ENCODE results near the gene INSM1.
"Not testable (repeated sequence)": the region's sequence is repeated elsewhere in the genome, so short reads cannot be mapped to it uniquely, and the experiment has no call there.

The INSM1 gene, protein sequence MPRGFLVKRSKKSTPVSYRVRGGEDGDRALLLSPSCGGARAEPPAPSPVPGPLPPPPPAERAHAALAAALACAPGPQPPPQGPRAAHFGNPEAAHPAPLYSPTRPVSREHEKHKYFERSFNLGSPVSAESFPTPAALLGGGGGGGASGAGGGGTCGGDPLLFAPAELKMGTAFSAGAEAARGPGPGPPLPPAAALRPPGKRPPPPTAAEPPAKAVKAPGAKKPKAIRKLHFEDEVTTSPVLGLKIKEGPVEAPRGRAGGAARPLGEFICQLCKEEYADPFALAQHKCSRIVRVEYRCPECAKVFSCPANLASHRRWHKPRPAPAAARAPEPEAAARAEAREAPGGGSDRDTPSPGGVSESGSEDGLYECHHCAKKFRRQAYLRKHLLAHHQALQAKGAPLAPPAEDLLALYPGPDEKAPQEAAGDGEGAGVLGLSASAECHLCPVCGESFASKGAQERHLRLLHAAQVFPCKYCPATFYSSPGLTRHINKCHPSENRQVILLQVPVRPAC

DNA sequence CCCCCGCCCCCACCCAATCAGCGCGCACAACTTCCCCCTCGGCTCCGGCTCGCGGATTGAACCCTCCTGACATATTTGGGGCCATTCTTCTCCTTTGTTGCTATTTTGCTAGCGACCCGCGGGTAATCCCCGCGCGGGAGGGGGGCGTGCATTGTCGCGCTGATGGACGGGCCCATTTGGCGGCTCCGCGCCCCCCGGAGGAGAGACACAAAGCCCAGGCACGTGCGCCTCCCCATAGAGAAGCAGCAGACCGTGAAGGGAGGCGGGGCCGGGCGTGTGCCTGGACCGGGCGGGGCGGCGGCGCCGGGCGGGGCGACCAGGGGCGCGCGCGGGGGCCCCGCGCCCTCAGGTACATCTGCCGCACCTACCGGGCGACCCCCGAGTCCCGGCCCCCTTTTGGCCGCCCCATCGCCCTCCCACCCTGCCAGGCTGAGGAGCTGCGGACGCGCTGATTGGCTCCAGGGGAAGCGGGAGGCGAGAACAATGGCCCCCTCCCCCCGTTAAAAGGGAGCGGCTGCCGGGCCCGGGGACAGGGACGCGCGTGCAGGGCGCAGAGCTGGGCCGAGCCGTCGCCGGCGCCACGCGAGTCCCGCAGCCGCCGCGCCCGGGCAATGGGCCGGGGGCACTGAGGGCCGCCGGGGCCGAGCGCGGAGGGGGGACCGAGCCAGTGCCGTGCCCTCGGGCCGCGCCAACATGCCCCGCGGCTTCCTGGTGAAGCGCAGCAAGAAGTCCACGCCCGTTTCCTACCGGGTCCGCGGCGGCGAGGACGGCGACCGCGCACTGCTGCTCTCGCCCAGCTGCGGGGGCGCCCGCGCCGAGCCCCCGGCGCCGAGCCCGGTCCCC lies at the start of gene INSM1:
TSS of gene INSM1 (plus strand) at position 530 of the 843 bp plus-strand sequence. CDS start at position 694, 164 bp downstream.
- DNase-seq (ENCODE audit: low read depth in 2 of 2): no peak

DNA sequence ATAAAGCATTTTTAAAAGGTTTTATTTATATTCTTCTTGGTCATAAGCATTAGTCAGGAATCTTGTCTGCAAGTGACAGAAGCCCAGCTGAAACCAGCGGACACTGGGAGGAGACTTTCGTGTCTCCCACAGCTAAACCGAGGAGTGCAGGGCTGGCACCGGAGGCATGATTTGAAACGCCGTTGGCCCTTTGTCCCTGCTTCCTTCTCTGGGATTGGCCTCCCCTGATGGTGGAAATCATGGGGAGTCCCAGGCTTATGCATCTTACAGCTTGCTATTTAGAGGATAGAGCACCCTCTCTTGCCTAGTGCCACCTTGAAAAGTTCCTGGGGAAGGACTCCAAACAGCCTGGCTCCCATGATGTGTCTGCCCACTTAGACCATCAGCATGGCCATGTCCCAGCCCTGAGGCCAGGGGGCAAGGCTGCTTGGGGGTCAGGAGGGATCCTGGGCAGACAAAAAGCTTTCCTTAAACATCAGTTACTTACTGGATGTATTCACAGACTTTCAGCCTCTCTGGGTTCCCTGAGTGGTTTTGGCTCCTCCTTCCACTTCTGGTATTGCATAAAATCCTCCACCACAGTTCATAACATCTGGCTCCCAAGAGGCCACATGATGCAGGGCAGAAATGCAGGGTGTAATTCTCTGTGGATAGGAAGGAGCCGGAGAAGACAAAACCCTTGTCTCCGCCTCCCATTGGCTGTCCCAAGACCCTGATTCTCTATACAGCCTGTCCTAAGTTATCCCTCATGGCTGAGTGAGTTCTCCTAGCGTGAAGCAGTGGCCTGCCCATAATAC lies 49.3 kb upstream of the INSM1 start:
- DNase-seq (ENCODE audit: low read depth in 2 of 2): no peak

DNA sequence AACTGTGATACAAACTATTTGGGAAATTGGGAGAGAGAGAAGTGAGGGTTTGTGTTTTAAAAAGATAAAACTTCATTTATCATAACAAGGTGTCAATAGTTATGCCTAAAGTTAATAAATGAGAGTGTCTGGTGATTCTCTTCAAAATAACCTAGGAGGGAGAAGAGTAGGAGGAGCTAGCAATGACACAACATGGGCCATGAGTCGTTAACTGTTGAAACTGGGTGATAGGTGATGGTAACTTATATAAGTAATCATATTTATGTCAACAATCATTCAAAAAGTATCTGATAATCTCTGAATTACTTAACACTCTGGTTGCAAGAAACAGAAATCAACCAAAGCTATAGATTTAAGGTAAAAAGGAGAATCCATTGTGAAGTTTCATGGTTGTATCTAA lies 46.8 kb upstream of the INSM1 start:
- no peak for DNase-seq (ENCODE audit: low read depth in 2 of 2)

DNA sequence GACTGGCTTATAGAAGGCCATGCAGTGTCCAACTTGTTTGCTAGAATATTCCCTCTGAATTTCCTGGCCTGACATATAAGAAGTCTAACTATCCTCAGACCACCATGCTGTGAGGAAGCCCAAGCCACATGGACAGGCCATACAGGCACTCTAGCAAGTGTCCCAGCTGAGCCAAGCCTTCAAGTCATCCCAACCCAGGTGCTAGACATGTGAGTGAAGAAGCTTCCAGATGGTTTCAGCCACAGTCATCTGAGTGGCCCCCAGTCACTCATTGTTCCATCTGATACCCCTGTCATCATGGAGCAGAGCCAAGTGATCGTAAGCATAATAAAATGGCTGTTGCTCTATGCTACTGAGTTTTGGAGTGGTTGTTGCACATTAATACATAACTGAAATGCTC lies 46.0 kb upstream of the INSM1 start:
- DNase-seq (ENCODE audit: low read depth in 2 of 2): no peak

DNA sequence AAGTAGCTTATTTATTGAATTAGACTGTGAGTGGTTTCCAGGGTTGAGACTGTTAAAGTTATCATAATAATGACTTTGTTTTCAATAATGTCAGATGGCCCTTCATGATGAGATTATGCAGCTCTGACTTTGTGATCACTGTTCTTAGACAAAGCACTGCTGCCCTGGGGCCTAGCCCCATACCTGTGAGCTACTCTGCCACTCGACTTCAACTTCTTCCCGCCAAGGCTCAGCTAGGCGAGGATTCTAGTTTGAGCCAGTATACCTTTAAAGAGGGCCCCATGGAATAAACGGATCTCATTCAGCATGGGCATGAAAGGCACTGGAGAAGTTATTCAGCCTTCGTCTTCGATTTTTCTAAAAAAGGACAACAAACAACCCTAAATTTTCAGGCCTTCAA lies 45.0 kb upstream of the INSM1 start:
- no peak for DNase-seq (ENCODE audit: low read depth in 2 of 2)

DNA sequence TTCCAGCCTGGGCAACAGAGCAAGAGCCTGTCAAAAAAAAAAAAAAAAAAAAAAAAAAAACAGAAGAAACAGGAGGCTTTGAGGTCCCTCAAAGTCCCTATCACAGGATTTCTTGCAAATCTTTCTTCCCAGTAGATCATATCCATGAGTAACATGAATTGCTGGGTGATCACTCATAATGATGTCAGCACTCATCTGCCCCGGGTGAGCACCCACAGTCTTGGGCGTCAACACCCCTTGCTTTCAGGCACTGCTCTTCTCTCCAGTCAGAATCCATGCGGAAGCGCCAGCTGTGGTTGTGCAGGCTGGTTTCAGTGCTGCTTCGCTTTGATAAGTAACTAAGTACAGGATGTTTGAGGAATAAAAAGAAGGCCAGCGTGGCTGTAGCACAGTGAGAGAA lies 40.2 kb upstream of the INSM1 start:
- no peak for DNase-seq (ENCODE audit: low read depth in 2 of 2)

DNA sequence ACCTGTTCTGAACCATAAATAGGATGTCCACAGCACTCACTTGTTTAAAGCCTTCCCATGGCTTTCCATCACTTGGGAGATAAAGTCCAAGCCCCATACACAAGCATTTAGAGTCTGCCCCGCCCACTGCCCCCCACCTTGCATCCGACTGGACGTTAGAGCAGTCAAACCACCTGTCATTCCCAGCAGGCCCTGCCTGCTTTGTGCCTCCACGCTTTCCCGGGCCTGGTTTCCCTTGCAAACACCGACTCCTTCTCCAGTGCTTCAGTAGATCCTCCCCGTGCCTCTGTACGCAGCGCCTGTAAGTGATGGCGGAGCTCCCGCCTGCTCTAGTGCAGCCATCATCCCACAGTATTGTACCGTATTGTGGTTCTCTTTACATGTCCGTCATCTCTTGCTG lies 38.3 kb upstream of the INSM1 start:
- no peak for DNase-seq (ENCODE audit: low read depth in 2 of 2)

DNA sequence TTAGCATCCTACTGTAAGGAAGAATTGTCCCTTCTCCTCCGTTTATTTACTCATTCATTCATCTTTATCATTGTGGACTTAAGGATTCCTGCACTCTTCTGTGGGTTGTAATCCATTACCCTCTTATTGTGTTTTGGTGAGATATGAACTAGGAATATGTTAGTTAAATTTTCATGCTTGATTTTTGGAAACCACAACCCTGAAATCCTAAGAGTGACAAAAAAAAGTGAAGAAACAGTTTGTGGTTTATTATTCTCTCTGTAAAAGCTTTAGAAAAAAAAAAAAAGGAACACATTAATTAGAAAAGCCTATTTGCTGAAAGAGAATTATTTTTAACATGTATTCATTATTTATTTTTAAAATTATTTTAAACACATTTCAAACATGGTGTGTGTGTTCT lies 36.7 kb upstream of the INSM1 start:
- no peak for DNase-seq (ENCODE audit: low read depth in 2 of 2)

DNA sequence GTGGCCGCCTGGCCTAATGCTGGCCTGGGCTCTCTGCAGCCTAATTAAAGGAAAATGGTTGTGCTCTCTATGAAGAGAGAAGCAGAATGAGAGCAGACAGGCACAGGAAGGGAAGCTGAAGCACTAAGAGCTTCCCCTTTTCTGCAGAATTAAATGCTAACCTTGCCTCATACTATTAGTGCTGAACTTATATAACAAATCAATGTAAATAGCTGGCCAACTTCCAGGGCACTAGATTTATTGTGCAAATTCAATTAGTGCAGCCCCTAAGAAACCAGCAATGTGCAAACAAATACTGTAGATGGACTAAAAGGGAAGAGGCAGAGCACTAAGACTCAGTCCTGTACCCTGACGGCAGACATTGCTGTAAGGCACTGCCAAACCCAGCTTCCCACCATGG lies 36.1 kb upstream of the INSM1 start:
- DNase-seq (ENCODE audit: low read depth in 2 of 2): no peak

DNA sequence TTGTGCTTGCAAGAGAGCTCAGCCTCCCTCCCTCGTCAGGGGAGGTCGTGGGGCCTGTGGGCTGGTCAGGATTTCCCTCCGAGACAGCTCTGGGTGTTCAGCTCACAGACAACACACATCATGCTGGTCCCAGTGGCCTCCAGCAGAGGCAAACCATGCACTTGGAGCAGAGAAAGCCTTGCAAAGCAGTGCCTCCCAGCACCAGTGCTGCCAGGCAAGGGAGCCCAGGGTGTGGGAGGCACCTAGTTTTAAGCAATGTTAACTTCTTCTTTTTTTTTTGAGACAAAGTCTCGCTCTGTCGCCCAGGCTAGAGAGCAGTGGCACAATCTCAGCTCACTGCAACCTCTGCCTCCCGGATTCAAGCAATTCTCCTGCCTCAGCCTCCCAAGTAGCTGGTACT lies 34.0 kb upstream of the INSM1 start:
- DNase-seq (ENCODE audit: low read depth in 2 of 2): no peak

DNA sequence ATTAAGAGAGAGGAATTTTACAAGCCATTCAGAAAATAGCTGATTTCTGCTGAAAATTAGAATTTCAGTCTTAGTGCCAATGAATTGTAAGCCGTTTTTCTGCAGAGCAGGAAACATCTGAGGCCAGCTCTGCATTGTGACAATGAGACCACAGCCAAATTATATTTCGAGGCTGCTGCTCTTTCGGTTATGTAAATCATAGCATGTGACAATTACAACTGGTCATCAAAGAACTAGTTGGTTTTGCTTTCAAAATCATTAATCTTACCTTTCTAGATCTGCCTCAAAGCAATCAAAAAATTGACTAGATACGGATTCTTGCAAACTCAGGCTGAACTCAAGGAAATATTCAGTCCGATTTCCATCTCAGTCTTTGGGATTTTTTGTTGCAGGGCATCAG lies 33.4 kb upstream of the INSM1 start:
- DNase-seq (ENCODE audit: low read depth in 2 of 2): no peak

DNA sequence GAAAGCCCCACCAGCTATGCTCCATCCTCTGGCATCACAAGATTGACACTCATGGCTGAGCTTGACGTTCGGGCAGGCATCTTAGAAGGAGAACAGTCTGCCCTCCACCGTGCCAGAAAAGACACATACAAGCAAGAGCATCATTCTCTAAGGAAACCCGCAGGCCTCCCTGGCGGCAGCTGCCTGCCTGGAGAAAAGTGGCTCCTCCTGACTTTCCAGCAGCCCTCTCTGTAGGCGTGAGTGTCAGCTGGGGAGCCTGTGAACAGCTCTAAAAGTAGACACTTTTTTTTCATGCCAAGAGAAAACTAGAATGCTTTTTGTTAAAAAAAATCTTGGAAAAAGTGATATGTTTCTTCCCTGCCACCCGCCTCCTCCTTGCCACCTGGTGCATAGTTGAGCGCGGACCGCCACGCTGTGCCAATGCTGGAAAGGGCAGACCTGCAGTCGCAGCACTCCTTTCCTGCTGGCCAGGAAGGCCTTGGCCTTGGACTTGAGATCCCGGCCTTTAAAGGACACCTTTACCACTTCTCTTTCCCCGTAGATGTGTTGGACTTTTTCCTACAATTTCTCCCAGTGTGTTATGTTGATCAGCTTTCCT lies 29.7 kb upstream of the INSM1 start:
- no peak for DNase-seq (ENCODE audit: low read depth in 2 of 2)

DNA sequence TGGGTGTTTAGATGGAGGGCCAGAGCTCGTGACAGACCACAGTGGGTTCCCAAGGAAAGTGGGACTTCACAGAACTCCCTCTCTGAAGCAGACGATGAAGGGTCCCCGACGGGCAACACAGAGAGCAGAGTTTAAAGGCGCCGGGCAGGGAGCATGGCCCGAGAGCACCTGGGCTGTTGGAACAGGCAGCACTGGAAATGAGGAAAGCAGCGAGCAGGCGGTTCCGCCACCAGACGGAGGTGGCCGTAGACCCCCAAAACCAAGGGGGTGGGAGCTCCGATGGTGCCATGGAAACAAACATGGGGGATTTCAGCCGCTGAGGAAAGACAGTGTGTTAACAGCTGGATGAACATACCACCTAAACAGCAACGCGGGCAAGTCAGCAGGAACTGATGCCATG lies 27.5 kb upstream of the INSM1 start:
- DNase-seq (ENCODE audit: low read depth in 2 of 2): no peak

DNA sequence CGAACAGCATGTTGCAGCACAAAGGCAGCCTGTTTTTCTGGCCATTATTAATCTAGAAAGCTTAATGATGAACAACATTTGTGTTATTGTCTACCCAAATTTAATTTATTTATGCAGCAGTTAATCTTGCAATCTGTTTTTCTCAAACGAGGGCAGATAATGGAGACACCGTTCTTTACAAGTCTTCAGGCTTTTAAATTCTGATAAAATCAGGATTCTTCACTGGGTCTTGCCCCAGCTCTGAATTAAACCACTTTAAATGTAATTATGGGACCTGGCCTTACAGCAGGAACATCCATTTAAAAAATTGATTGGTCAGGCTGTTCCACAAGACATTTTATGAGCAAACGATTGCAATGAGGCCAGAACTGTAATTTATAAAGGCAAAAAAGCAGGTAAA lies 26.5 kb upstream of the INSM1 start:
- DNase-seq (ENCODE audit: low read depth in 2 of 2): no peak

DNA sequence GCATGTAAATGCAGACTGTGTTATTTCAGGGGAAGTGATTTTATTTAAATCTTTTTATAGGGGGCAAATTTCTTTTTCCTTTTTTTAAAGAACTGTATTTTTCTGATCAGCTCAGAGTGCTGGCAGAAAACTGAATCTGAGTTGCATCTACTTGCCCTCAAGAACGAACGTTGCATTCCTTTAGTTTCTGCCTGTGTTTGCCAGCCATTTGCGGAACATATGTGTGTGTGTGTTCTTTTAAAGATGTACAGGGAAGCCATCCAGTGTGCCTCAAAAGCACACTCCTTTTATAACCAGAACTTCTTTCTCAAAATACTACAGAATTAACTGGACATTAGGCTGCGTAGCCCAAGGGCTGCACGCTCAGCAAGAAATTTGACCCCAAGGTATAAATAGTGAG lies 25.8 kb upstream of the INSM1 start:
- DNase-seq (ENCODE audit: low read depth in 2 of 2): no peak

DNA sequence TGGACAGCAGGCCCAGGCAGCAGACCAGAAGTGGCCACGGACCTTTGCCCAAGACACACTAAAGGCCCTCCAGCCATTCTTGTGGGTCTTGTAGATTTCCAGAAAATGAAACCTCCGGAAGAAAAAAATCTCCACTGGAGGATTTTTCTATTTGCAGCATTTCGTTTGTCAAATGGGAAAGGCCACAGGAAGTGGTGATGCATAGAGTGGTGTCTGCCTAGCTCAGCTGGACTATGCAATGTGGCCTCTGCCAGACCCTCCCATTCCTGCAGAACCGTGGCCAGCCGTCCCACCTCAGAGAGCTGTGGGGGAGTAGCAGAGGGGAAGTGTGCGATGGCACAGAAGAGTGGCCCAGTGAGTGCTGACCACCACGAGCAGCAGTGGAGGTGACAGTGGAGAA lies 24.0 kb upstream of the INSM1 start:
- no peak for DNase-seq (ENCODE audit: low read depth in 2 of 2)

DNA sequence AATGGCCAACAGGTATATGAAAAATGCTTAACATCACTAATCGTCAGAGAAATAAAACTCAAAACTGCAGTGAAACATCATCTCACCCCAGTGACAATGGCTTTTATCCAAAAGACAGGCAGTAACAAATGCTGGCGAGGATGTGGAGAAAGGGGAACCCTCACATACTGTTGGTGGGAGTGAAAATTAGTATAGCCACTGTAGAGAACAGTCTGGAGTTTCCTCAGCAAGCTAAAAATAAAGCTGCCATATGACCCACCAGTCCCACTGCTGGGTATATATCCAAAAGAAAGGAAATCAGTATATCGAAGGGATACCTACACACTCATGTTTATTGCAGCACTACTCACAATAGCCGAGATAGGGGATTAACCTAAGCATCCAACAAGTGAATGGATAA lies 23.4 kb upstream of the INSM1 start:
- no peak for DNase-seq (ENCODE audit: low read depth in 2 of 2)

DNA sequence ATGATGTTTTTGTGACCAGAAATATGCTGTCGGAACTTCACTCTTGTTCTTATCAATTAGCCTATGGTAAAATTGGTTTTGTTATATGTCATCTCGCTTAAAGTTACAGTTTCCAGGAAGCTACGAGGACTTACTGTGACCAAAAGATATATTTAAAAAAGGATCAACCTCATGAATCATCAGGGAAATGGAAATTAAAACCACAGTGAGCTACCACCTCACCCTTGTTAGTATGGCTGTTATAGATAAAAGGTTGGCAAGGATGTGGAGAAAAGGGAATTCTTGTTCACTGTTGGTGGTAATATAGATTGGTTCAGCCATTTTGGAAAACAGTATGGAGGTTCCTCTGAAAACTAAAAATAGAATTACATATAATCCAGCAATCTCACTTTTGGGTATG lies 14.3 kb upstream of the INSM1 start:
- DNase-seq (ENCODE audit: low read depth in 2 of 2): no peak

DNA sequence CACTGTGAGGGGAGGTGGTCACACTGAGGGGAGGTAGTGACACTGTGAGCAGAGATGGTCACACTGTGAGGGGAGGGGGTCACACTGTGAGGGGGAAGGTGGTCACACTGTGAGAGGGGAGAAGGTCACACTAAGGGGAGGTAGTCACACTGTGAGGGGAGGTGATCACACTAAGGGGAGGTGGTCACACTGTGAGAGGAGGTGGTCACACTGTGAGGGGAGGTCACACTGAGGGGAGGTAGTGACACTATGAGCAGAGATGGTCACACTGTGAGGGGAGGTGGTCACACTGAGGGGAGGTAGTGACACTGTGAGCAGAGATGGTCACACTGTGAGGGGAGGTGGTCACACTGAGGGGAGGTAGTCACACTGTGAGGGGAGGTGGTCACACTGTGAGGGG lies 12.4 kb upstream of the INSM1 start:
- DNase-seq (ENCODE audit: low read depth in 2 of 2): not testable (repeated sequence)

DNA sequence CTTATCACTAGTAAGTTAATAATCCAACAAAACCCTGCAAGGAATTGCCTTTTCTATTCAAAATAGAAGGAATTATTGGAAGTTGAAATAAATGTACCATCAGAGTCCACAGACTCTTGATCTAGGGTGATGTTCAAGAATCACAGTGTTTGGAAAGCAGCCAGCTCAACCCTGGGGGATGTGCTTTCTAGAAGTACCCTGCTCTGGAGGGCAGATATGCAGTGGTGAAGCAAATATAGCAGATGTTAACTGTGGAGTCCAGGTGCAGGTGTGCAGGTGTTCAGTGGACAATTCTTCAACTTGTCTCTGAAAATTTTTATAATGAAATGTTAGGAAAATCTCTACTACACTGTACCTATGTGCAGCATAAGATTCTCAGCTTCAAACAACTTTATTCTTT lies 9.1 kb upstream of the INSM1 start:
- DNase-seq (ENCODE audit: low read depth in 2 of 2): no peak

DNA sequence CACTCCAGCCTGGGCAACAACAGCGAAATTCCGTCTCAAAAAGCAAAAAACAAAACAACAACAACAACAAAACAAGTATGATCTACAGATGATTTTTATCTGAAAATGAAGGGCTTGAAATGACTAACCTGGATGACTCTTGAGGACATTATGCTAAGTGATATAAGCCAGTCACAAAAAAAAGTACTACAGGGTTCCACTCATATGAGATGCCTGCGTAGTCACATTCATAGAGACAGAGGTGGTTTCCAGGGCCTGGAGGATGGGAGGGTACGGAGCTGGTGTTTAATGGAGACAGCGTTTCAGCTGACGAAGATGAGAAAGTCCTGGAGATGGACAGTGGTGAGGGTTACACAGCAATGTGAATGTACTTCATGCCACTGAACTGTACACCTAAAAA lies 8.3 kb upstream of the INSM1 start:
- no peak for DNase-seq (ENCODE audit: low read depth in 2 of 2)

DNA sequence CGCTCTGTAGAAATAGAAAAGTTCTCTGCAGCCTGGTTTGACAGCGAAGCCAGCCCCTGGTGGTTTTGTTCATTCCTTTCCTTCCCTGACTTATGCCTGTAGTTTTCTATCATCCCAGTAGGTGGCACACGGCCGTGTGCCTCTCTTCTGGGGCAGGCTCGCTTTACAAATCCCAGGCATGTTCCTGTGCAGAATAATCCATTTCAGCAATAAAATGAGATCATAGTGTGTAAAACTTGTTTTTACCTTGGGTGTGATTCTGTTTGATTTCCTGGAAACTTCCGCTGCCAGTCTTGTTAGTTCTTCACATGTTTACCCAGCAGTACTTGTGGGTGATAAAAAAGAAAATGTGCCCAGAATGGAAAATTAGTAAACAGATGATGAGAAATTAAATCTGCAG lies 7.4 kb upstream of the INSM1 start:
- DNase-seq (ENCODE audit: low read depth in 2 of 2): no peak
